Eye (tissue), 1 donor: ENCODE data around the gene ADAMTS17.
"Not testable (repeated sequence)": the region's sequence is repeated elsewhere in the genome, so short reads cannot be mapped to it uniquely, and the experiment has no call there.

ENCODE experiments used
- DNase-seq: peaks from one replicate; pipeline ENCODE4 v3.0.0-alpha.2; 2015

ADAMTS17 gene

DNA sequence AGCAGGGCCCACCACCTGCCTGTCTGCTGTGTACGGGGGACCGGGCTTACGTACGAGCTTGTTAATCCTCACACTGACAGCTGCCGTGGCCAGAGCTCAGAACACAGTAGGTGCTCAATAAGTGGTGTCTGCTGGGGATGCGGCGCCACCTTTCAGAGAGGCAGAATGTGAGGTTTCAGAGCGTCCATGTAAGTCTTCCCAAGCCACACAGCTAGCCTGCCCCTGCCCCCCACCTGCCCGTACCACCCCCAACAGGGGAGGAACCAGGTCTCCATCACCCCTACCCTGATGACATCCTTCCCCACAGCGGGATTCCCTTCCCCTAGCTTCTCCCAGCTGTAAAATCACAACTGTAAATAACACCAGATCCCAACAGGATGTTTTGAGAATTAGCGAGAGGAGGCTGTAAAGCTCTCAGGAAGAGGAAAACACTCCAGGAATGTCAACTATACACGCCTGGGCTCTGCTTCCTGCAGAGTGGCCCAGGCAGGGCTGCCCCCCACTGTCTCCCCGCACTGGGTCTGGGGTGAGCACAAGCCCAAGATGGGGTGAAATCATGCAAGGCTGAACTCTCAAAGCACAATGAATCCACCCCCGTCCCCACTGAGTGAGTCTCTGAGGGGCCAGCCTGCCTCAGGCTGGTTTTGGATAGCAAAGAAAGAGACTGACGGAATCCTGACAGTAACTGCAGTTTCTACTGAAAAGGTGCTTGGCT lies 358.4 kb downstream of the ADAMTS17 start:
- peak; percentile 62 for DNase-seq

DNA sequence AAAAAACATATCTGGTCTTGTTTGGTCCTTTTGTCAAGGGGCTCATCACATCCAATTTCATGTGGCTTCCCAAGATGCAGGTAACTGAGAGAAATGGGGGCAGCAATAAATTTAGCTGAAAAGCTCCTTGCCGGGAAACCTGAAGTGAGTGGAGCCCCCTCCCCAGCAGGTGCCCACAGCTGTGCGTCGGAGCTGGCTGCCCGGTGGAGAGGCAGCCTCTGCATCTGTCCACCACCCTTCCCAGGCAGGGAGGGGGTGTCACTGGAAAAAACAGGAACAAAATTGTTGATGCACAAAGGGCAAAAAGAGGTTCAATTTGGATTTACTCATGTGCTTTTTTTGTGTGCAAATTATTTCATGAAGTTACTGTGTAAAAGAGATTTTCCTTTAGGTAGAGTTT lies 359.1 kb downstream of the ADAMTS17 start:
- DNase-seq, result no peak

DNA sequence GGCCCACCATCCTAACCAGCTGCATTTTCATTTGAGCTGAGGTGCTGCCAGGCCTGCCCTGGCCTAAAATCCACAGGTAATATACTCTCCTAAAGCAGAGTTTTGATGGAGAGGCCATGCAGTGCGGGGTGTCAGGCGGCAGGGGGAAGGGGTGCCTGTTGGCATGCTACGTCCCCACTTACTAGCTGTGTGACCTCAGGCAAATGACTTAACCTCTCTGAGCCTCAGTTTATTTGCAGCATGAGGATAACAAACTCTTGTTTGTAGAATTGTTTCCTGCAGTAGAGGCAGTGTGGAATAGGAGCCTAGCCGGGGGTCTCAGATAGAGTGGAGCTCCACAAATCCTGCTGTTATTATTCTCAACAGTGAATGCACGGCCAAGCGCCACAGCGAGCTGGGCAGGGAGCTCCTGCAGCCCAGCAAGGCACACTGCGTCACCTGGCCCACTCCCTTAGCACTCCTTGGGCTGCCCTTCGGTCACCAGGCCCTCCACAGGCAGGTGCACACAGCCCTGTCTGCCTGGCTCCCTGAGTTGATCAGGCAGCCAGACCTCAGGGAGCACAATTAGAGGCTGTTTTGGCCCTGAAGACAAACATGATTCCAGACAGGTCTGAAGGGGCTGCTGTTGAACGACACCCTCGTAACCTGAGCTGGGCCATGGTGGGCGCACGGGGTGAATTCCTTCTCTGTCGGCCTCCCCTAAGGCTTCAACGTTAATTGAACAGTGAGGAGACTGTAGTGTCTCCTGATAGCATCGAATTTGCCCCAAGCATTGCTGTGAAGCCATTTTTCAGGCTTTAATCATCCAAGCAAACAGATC lies 359.7 kb downstream of the ADAMTS17 start:
- DNase-seq, result peak; percentile 53

DNA sequence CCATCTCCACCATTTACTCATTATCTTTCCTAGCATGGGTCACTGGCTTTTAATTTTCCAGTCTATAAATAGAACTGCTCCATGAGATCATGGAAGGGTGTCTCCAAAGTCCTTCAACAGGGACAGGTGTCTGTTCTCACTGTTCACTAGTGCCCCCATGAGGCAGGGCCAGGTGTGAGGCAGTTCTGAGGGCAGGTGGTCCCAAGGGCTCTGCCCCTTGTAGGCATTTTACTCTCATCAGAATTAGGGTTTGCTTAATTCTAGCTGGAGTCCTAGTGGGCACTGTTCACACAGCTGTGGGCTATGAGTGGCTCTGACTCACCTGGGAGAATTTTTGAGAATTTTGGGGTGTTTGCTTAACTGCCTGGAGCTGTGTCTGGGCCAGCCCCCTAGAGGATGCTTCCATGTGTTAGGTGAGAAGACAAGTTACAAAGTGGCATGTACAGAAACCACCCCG lies 360.6 kb downstream of the ADAMTS17 start:
- peak; percentile 48 for DNase-seq

DNA sequence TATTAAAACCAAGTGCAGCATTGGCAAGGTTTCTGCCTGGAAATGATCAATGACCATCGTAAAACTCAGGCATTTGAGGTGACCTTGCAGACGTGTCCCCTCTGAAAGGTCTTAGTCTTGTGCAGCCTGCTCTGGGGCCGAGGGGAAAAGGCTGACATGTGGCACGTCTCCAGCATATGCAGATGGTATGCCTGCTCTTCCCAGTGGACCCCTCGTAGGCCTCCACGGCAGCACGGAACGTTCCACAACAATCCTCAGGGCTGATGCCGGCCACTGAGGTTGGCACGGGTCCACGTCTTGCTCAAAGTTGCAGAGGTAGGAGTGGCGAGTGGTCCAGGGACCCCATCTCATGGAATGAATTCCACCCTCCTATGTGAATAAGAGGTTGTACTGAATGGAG lies 361.0 kb downstream of the ADAMTS17 start:
- DNase-seq, result no peak

GRCh38 chr15:99979886-99980285 lies 361.9 kb downstream of the ADAMTS17 start:
- not testable (repeated sequence) for DNase-seq

DNA sequence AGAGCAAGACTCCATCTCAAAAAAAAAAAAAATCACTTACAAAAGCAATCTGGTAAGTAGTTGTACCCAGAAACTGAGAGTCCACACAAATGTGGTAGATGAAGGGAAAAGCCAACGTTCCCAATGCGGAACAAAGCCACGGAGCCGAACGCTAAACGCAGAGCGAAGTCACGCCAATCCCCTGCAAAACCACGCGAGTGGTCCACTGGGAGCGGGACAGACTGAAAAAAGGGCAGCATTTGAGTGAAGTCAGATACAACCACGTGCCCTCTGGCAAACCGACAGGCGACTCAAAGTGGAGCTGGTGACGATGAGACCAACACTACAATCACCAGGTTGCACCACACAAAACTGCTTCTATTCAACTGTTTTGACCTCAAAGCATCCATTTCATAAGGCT lies 362.4 kb downstream of the ADAMTS17 start:
- no peak for DNase-seq

- DNase-seq, result no peak
Measured at GRCh38 chr15:99978426-99978825, 363.3 kb downstream of the ADAMTS17 start.

GRCh38 chr15:99977929-99978328 lies 363.8 kb downstream of the ADAMTS17 start:
- DNase-seq, result no peak

- DNase-seq, result peak; percentile 39
Measured at GRCh38 chr15:99976811-99977271, 364.9 kb downstream of the ADAMTS17 start.

GRCh38 chr15:99976000-99976399 lies 365.8 kb downstream of the ADAMTS17 start:
- DNase-seq, result no peak

- DNase-seq, result no peak
Measured at GRCh38 chr15:99974246-99974645, 367.5 kb downstream of the ADAMTS17 start.

GRCh38 chr15:99973351-99973750 lies 368.4 kb downstream of the ADAMTS17 start:
- no peak for DNase-seq

DNA sequence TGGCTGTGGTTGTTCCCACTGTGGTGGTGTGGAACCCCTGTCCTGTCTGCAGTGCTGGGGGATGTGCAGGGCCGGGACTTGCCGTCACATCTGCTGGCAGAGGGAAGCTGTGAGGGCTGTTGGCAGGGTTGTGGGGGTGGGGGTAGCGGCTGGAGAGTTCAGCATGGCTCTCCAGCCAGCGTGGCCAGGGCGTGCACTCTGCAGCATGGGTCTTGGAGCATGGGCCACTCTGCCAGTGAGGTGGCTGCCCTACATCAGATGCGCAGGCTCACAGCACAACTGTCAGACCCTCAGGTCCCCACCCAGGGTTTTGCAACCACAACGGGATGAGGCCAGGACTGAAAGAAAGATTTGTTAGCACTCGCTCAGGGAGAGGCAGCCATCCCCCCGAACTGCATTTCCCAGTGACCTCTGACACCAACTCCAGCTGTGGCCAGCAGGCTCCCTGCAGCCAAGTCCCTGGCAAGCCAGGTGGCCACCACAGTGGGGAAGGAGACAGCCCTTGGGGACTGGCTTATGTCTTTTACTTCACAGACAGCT lies 370.8 kb downstream of the ADAMTS17 start:
- no peak for DNase-seq

GRCh38 chr15:99969261-99969920 lies 372.4 kb downstream of the ADAMTS17 start:
- no peak for DNase-seq

- DNase-seq, result no peak
Measured at GRCh38 chr15:99967841-99968371, 373.9 kb downstream of the ADAMTS17 start.

- no peak for DNase-seq
Measured at GRCh38 chr15:99966815-99967214, 375.0 kb downstream of the ADAMTS17 start.

DNA sequence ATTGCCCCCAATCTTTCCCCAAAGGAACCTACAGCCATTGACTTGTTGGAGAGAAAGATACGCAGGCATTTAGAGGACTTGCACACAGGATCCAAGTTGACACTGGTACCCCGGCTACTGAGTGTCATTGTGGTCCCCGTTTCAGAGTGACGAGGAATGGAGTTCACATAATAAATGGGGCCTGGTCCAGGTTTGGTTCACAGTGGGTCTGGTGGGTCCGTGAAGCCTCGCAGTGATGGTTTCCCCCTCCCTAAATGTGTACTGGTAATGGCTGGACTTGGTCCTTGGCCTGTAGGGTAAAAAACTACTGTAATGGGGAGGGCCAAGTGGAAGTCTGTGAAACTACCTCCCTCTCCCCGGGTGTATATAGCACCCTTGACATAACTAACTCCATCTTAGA lies 376.4 kb downstream of the ADAMTS17 start:
- no peak for DNase-seq

- no peak for DNase-seq
Measured at GRCh38 chr15:99963976-99964375, 377.8 kb downstream of the ADAMTS17 start.

DNA sequence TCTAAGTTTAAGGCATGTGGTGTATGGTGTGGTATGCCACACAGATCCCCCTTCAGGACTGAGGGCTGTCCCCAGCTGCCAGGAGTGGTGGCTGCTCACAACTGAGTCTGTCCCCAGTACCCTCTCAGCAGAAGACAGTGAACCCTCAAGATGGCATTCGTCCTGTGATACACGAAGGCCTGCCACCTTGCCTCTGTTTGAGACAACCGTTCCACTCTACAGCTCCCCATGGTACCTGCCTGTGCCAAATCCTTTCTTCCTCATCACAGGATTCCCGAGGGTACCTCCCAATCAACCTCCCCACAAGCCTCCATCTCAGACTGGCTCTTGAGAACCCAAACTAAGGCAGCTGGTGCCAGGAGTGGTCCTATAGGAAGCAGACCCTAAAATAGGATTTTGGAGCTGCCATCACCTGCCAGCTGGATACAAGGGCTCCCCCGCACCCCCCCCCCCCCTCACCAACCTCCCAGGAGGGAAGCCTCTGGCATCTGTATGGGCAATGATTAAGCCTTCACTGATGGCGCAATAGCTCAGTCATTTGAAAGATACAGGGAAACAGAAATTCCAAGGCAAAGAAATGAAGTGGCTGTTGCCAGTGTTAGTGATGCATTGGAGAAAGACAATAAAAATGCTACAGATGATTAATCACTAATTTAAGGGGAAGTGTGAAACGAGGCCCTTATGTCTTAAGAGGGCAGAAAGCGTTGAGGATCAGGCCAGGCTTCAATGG lies 378.5 kb downstream of the ADAMTS17 start:
- DNase-seq, result no peak

DNA sequence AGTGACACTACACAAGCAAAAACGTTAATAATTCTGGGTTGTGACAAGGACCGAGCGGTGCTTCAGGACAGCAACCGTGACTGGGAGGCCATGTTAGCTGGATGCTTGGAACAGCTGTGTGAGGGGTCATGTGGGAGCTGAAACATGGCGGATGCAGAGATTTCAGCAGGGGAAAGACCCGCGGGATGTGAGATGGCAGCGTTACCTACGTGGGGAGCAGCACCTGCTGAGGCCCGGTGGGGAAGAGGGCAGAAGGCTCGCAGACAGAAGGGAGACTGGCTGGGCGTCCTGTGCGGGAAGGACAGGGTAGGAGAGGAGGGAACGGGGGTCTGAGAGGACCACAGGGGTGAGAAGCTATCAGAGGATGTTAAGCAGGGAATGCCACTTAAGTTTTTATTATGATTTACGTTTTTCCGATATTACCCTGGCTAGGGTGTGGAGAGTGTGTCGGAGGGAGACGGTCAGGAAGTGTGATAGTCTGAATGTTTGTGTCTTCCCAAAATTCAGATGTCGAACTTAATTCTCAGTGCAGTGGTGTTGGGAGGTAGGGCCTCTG lies 379.7 kb downstream of the ADAMTS17 start:
- no peak for DNase-seq

GRCh38 chr15:99961011-99961441 lies 380.7 kb downstream of the ADAMTS17 start:
- DNase-seq, result no peak
